ENCODE data around the gene BRCA2. TPM values are rescaled to one million over a fixed set of nuclear protein-coding genes. Genes with fewer than 3 reads are reported as not detected.

The BRCA2 gene
- total RNA-seq, 1 experiment from 2014 or later, result 21.6 TPM

GRCh38 chr13:32284927-32285632 is 30.2 kb upstream of the BRCA2 start (continued):
- TF ChIP-seq KAT7 (CRISPR knock-in tag; IDR thresholded peaks at IDR 0.05; ENCODE audit: borderline replicate concordance), result no peak
- no peak for TF ChIP-seq ZNF671 (CRISPR knock-in tag; IDR thresholded peaks at IDR 0.05)
- no peak for TF ChIP-seq ZNF532 (CRISPR knock-in tag; IDR thresholded peaks at IDR 0.05; ENCODE audit: borderline replicate concordance)
- TF ChIP-seq ZNF138 (CRISPR knock-in tag; conservative IDR thresholded peaks at IDR 0.05), result no peak
- no peak for TF ChIP-seq ZNF281 (CRISPR knock-in tag; IDR thresholded peaks at IDR 0.05)

GRCh38 chr13:32285633-32285965 is 29.7 kb upstream of the BRCA2 start:
- peaks cover 9% of the 10 kb centered on the region for H3K4me1 Mint-ChIP-seq
- ChIA-PET POLR2A (no interaction called here), CTCF (interaction anchor here (1.1 to 1.8 kb wide), 4 partner anchors 18 to 376 kb away, joined by 3 to 9 read pairs (median 4); no protein-coding TSS in a partner anchor)
- ATAC-seq, result no peak
- DNase-seq (ENCODE audit: low spot score), result no peak
- no peaks in the 10 kb centered on the region for H3K27me3 Mint-ChIP-seq (ENCODE audit: low read depth)
- TF ChIP-seq ZNF121 (CRISPR knock-in tag; IDR thresholded peaks at IDR 0.05), result no peak
- TF ChIP-seq ATF1 (CRISPR knock-in tag; IDR thresholded peaks at IDR 0.05), result no peak
- no peak for TF ChIP-seq JAZF1 (CRISPR knock-in tag; IDR thresholded peaks at IDR 0.05)
- no peak for TF ChIP-seq NFATC4 (CRISPR knock-in tag; IDR thresholded peaks at IDR 0.05)
- no peak for TF ChIP-seq AR (CRISPR knock-in tag; IDR thresholded peaks at IDR 0.05)
- no peak for TF ChIP-seq ZBTB43 (CRISPR knock-in tag; IDR thresholded peaks at IDR 0.05)
- TF ChIP-seq ZNF416 (CRISPR knock-in tag; IDR thresholded peaks at IDR 0.05), result no peak
- TF ChIP-seq IRF1 (CRISPR knock-in tag; IDR thresholded peaks at IDR 0.05), result no peak
- TF ChIP-seq STAT6 (CRISPR knock-in tag; conservative IDR thresholded peaks at IDR 0.05; ENCODE audit: low read depth), result no peak
- TF ChIP-seq GTF2I (CRISPR knock-in tag; conservative IDR thresholded peaks at IDR 0.05), result no peak
- TF ChIP-seq KAT7 (CRISPR knock-in tag; IDR thresholded peaks at IDR 0.05; ENCODE audit: borderline replicate concordance), result no peak
- TF ChIP-seq TP53 (CRISPR knock-in tag; IDR thresholded peaks at IDR 0.05), result no peak
- H3K36me3 Mint-ChIP-seq, result no peaks in the 10 kb centered on the region
- H3K4me3 Mint-ChIP-seq, result no peak overlapping the region
- no peak overlapping the region for H3K27ac Mint-ChIP-seq
- no peaks in the 10 kb centered on the region for H3K9me3 Mint-ChIP-seq

Data from WTC11 (cell line).